GM12801 (cell line): ENCODE measurements around the gene MTTP.

Experiments
- TF ChIP-seq, protein P1 (sequence below): IDR thresholded peaks from one replicate; pipeline ENCODE4 v1.5.1; 2011; ENCODE audit warnings: control low read depth; ENCODE audit not compliant: insufficient read length; ENCODE audit errors: extremely low read depth

The MTTP gene

DNA sequence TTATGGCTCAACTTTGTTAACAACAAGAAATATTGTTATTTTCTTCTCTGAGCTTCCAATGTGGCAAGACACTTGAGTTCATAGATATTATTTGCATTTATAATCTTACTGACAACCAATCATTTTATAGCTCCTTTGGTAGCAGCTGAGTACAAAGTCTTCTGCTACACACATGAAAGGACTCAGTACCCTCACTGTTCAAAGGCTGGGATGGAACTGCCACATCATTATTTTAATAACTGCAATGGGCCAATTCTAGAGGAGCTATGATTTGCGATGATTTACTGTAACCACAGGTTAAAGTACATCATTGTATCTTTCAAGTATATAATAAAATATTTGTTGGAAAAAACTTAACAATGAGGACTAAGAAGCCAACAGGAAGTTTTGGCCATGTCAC is 10.9 kb downstream of the MTTP start:
- TF ChIP-seq, protein P1, sequence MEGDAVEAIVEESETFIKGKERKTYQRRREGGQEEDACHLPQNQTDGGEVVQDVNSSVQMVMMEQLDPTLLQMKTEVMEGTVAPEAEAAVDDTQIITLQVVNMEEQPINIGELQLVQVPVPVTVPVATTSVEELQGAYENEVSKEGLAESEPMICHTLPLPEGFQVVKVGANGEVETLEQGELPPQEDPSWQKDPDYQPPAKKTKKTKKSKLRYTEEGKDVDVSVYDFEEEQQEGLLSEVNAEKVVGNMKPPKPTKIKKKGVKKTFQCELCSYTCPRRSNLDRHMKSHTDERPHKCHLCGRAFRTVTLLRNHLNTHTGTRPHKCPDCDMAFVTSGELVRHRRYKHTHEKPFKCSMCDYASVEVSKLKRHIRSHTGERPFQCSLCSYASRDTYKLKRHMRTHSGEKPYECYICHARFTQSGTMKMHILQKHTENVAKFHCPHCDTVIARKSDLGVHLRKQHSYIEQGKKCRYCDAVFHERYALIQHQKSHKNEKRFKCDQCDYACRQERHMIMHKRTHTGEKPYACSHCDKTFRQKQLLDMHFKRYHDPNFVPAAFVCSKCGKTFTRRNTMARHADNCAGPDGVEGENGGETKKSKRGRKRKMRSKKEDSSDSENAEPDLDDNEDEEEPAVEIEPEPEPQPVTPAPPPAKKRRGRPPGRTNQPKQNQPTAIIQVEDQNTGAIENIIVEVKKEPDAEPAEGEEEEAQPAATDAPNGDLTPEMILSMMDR = no peak

DNA sequence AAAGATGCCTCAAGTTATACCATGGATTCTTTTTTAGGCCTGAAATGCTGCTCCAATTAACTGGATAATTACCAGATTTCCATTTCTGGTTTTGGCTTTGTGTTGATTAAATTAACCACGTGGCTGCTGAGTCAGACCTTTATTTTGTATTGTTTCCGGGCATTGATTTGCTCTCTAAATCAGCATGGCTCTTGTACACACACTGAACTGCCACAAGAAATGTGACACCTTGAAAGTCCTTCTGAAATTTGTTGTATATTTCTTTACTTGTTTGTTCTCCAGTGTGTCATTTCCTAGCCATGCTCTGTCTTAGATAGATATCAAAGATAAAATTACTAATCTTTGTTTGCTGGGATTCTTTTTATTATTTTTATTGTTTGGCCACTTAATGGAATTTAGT is 11.7 kb downstream of the MTTP start:
- TF ChIP-seq, protein P1 = no peak

DNA sequence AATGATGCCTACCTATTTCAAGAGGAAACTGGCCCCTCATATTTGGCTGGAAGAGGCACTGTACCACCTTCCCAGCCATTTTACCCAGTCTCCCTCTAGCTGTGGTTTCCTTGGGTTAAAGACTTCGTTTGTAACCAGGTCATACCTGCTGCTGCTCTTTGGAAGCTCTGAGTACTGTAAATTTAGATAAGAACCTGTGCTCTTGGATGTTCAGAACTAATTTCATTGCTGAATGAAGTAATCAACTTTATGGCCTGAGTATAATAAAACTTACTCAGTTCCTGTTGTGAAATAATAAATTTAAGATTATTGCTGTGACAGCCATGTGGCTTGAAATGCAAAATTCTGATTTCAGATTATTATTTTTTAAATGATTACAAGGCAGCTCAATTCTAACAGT is 12.2 kb downstream of the MTTP start:
- TF ChIP-seq, protein P1 = no peak

DNA sequence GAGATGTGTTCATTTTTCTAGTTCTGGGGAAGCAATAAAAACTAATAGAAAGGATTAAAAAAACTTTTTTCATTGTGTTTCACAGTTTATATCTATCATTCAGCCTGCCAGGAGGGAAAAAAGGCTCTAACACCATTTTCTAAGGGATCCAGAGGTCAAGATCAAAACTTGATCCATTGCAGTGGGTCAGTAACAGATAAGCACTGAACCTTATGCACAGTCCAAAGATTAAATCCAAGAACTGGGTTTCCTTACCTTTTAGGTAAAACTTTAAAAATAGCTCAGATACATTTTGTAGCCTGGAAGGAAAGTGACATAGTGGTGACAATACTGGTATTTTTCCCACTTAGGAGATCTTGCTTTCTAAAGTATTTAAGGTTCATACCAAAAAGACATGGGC is 12.7 kb downstream of the MTTP start:
- TF ChIP-seq, protein P1 = no peak

DNA sequence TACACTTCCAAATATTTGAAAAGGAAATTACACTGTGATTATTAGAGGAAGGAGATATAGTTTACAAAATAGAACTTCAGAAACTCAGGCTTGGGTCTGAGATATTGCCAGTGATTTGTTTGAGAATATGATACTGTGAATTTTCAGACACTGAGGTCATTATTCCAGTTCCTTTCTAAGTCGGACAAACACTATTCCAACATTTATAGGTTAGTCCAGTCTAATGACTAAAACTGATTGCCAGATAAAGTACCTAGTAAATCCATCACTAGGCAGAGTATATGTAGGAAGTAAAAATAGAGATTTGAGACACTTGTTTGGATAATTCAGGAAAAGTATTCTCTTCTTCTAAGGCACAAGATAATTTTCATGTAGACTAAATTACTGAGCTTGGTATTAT is 13.2 kb downstream of the MTTP start:
- TF ChIP-seq, protein P1 = no peak

DNA sequence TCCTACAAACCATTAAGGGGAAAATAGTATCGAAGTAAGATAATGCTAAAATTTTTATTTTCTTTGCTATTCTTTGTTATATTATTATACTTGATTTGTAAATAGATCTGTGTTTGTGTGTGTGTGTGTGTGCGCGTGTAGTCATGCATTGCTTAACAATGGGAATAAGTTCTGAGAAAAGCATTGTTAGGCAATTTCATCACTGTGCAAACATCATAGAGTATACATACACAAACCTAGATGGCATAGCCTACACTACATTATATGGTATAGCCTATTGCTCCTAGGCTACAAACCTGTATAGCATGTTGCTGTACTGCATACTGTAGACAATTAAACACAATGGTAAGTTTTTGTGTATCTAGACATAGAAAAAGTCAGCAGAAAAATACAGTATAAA is 17.1 kb downstream of the MTTP start:
- TF ChIP-seq, protein P1 = no peak

DNA sequence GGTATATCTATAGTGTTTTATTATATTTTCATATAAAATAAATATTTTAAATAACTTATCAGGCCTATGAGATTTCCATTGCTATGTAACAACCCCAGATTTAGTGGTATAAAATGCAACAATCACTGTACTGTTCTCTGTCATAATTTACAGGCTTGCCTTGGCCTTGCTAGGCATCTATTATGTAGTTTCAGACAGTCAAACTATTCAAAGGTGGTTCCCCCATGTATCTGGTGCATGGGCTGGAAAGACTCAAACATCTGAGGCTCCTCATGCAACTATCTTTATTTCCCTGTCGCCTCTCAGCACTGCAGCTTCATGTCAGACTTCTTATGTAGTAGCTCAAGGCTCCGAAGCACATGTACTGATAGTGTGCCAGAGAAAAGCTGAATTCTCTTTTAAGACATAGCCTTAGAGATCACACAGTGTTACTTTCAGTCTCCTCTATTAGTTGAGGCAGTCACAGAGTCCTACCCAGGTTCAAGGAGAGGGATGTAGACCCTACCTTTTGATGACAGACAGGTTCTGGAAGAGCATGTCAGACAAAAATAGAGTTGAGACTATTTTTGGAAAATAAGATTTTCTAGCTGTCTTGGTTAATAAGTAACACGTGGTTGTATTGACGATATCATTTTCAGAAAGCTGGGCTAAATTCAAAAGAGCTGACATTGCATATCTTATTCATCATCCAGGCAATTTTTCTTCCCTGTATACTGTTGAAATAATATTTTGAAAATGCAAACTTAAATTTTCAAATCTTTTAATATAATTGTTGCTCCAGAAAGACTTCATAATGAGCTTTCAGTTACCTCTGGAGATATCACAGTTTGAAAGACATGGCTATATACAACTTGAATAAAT is 19.4 kb downstream of the MTTP start:
- TF ChIP-seq, protein P1 = no peak
